Uterus (tissue), 4 donors: ENCODE data around the gene PLXNC1. TPM values are rescaled to one million over a fixed set of nuclear protein-coding genes. Genes with fewer than 3 reads are reported as not detected.
A peak's percentile ranks its signal among the peaks of the same experiment; 100 is the strongest.

Experiments
- DNase-seq, 2 donors: peaks; one replicate each; pipeline ENCODE4 v3.0.0-alpha.2; 2019 to 2020
- H3K27ac ChIP-seq, 2 donors: fragments of 200-600 bp; sonication (generic); 1 replicate in 1 of 2; 2 replicates in 1 of 2; pipeline ENCODE4 v1.5.1; 2016 to 2018
- H3K27me3 ChIP-seq, 2 donors: fragments of 200-600 bp; sonication (generic); one replicate each; pipeline ENCODE4 v1.5.1; 2018 to 2019; ENCODE audit warnings: control low read depth in 1 of 2
- H3K36me3 ChIP-seq, 2 donors: fragments of 200-600 bp; sonication (generic); one replicate each; pipeline ENCODE4 v1.5.1; 2019; ENCODE audit warnings: control low read depth in 1 of 2
- H3K4me1 ChIP-seq, 2 donors: fragments of 200-600 bp; sonication (generic); one replicate each; pipeline ENCODE4 v1.5.1; 2018 to 2019; ENCODE audit warnings: control low read depth in 1 of 2
- H3K4me3 ChIP-seq, 2 donors: fragments of 200-600 bp; sonication (generic); 1 replicate in 1 of 2; 2 replicates in 1 of 2; pipeline ENCODE4 v1.5.1; 2018 to 2019; ENCODE audit warnings: mild to moderate bottlenecking in 1 of 2
- H3K9me3 ChIP-seq, 2 donors: fragments of 200-600 bp; sonication (generic); one replicate each; pipeline ENCODE4 v1.5.1; 2019; ENCODE audit warnings: control low read depth in 1 of 2
- POLR2A ChIP-seq, 2 donors: fragments of 450-650 bp; IDR thresholded peaks; one replicate each; pipeline ENCODE4 v1.6.1; 2016; ENCODE audit warnings: antibody characterized with exemption in 2 of 2, mild to moderate bottlenecking in 1 of 2, moderate library complexity in 1 of 2
- intact Hi-C: fragments of 100-400 bp; cut with DNase I; formaldehyde crosslinking; loops from one replicate; pipeline ENCODE4 v1.15.1; 2023; ENCODE audit warnings: low total_unique reads
- total RNA-seq, 4 donors: library from RNA; depleted of rRNA in 3 of 4; stranded (reverse); fragments of >200 nt in 3 of 4; gene quantifications; one replicate each; pipeline versions ENCODE4 v1.1.0 to v1.2.4, GENCODE V29; 2014 to 2023
- TF ChIP-seq, protein P1 (sequence below), 4 experiments: fragments of 200-600 bp in 2 of 4; fragments of 450-650 bp in 2 of 4; sonication (generic) in 2 of 4; IDR thresholded peaks; one replicate each; pipeline ENCODE4 v1.5.1; 2016 to 2019; ENCODE audit warnings: antibody characterized with exemption in 4 of 4, mild to moderate bottlenecking in 2 of 4, moderate library complexity in 1 of 4
- donor health status: DM: yes; HTN: yes; CAD: no.

The PLXNC1 gene
- total RNA-seq, 4 donors from 2014 or later, result 11.6 to 23.8 (median 16.3) TPM

DNA sequence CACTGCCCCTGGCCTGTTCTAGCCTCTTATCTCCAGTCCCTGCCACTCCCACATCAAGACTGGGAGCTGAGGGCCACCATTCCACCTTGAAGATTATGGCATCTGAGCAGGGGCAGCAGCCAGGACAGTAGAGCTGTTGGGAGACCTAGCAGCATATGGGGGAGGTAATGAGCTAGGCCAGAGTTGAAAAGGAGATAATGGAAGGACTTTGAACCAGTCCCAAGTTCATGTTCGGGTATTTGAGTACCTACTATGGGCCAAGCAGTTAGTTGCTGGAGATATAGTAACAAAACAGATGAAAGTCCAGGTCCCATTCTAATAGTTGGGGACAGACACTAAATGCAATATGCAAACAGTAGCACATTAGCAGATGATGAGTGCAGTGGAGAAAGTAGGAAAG, 151.5 kb downstream of the PLXNC1 start:
- Histone ChIP-seq H3K36me3 (no peaks in the 10 kb centered on the region), H3K4me1 (peaks cover 6 to 7% of the 10 kb centered on the region in 2 donors), H3K9me3 (no peaks in the 10 kb centered on the region), H3K4me3 (no peak overlapping the region), H3K27ac (no peak overlapping the region), H3K27me3 (no peaks in the 10 kb centered on the region)
- no peak for DNase-seq
- TF ChIP-seq, protein P1, sequence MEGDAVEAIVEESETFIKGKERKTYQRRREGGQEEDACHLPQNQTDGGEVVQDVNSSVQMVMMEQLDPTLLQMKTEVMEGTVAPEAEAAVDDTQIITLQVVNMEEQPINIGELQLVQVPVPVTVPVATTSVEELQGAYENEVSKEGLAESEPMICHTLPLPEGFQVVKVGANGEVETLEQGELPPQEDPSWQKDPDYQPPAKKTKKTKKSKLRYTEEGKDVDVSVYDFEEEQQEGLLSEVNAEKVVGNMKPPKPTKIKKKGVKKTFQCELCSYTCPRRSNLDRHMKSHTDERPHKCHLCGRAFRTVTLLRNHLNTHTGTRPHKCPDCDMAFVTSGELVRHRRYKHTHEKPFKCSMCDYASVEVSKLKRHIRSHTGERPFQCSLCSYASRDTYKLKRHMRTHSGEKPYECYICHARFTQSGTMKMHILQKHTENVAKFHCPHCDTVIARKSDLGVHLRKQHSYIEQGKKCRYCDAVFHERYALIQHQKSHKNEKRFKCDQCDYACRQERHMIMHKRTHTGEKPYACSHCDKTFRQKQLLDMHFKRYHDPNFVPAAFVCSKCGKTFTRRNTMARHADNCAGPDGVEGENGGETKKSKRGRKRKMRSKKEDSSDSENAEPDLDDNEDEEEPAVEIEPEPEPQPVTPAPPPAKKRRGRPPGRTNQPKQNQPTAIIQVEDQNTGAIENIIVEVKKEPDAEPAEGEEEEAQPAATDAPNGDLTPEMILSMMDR (IDR thresholded peaks at IDR 0.05), result no peak
- TF ChIP-seq POLR2A (IDR thresholded peaks at IDR 0.05), result no peak
- intact Hi-C loops, result no loop called here

DNA sequence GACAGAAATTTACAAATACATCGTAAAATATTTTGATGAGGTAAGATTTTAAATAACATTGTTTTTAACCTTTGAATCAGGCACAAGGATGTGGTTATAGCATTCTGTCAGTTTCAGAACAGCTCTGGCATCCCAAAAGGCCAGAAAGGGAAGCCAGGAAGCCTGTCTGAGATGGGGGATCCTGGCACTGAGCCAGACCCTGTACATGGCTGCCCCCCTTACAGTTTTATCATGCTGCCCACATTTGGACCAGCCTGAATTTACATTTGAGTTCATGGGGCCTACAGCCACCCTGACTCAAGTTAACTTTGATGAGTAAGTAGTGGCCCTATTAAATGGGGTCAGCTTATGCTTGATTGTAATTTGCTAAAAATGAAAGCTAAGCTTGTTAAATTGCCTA, 155.6 kb downstream of the PLXNC1 start:
- Histone ChIP-seq H3K36me3 (no peaks in the 10 kb centered on the region), H3K4me3 (no peak overlapping the region), H3K27ac (peak overlapping the region in 1 of 2 donors; percentile 63), H3K4me1 (peaks cover 0 to 7% of the 10 kb centered on the region in 2 donors), H3K9me3 (no peaks in the 10 kb centered on the region), H3K27me3 (no peaks in the 10 kb centered on the region)
- no peak for DNase-seq
- intact Hi-C loops, result no loop called here
- TF ChIP-seq, protein P1 (IDR thresholded peaks at IDR 0.05), result no peak
- no peak for TF ChIP-seq POLR2A (IDR thresholded peaks at IDR 0.05)

DNA sequence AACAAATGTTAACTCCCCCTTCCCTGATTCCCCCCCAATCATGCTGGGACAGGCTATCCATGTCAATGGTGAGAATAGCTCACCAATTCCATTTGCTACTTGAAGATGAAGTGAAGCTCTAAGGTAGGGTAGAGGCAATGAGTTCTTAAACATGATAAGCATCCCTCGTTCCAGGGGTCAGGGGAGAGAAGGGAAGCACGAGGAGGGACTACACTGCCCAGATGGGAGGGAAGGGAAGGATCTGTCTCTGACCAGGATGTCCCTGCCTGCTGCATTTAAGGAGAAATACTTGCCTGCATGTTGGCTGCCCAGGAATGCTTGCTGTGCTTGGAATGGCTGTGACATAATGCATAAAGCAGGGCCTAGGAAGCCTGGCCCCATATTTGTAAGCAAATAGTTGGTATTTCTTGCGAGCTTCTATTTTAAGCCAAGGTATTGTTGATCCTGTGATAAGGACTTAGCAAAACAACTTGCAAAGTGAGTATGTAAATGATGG, 156.2 kb downstream of the PLXNC1 start:
- H3K36me3 ChIP-seq, result no peaks in the 10 kb centered on the region
- H3K27ac ChIP-seq, result peak overlapping the region in 1 of 2 donors; percentile 63
- H3K4me3 ChIP-seq, result no peak overlapping the region
- intact Hi-C loops, result no loop called here
- H3K4me1 ChIP-seq, result peaks cover 0 to 7% of the 10 kb centered on the region in 2 donors
- DNase-seq, result no peak
- no peaks in the 10 kb centered on the region for H3K9me3 ChIP-seq
- TF ChIP-seq POLR2A (IDR thresholded peaks at IDR 0.05), result no peak
- TF ChIP-seq, protein P1 (IDR thresholded peaks at IDR 0.05), result no peak
- H3K27me3 ChIP-seq, result no peaks in the 10 kb centered on the region

DNA sequence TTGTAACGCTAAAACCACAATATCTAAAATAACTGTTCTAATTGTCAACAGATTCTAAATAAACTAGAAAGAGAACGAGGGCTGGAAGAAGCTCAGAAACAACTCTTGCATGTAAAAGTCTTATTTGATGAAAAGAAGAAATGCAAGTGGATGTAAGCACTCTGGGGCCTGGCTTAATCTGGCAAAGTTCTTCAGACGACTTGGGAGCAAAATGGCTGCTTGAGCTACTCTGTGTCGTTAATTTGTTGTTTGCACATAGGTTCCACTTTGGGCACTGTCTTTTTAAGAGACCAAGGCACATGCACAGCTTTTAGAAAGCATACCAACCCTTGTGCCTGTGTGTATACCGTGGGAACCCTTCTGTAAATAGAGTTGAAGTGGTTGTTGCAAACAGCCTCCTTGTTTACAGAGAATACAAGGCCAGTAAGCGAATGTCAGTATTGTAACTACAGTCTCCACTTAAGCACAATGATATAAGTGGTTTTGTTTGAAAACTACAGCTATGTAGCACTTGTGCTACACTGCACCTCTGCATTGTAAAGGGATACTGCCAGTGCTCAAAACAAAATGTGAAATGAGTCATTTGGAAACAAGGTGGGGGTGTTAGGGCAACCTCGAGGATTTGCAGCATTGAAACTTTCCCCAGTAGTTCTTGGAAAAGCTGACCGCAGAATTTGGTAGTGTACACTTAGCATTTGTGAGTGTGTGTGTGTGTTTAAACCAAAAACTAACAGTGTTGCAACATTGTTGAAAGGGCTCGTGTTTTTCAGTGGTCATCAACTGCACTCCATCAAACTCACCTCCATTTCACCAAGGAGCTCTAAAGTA, 157.0 kb downstream of the PLXNC1 start:
- Histone ChIP-seq H3K4me3 (no peak overlapping the region), H3K36me3 (no peaks in the 10 kb centered on the region), H3K27ac (peak overlapping the region in 1 of 2 donors; percentile 63), H3K9me3 (no peaks in the 10 kb centered on the region), H3K27me3 (no peaks in the 10 kb centered on the region), H3K4me1 (peaks cover 0 to 7% of the 10 kb centered on the region in 2 donors)
- DNase-seq, result no peak
- TF ChIP-seq POLR2A (IDR thresholded peaks at IDR 0.05), result no peak
- TF ChIP-seq, protein P1 (IDR thresholded peaks at IDR 0.05), result no peak
- intact Hi-C loops, result no loop called here

- Histone ChIP-seq H3K4me1 (peaks cover 0 to 7% of the 10 kb centered on the region in 2 donors), H3K9me3 (no peaks in the 10 kb centered on the region), H3K27ac (no peak overlapping the region), H3K27me3 (no peaks in the 10 kb centered on the region), H3K4me3 (no peak overlapping the region), H3K36me3 (no peaks in the 10 kb centered on the region)
- DNase-seq, result no peak
- intact Hi-C loops, result no loop called here
- TF ChIP-seq POLR2A (IDR thresholded peaks at IDR 0.05), result no peak
- TF ChIP-seq, protein P1 (IDR thresholded peaks at IDR 0.05), result no peak
Observed at GRCh38 chr12:94308612-94309011, 160.2 kb downstream of the PLXNC1 start.
